Left kidney (tissue), 2 donors: ENCODE data around the gene CLSTN2. TPM values are rescaled to one million over a fixed set of nuclear protein-coding genes. Genes with fewer than 3 reads are reported as not detected.

Source experiments
- DNase-seq: peaks from one replicate; pipeline ENCODE4 v3.0.0-alpha.2; 2013
- polyA plus RNA-seq: library from polyadenylated mRNA; unstranded; fragments of 120-200 nt; gene quantifications from one replicate; pipeline ENCODE4 v1.2.1, GENCODE V29; 2013; ENCODE audit not compliant: insufficient read length

Gene CLSTN2
- polyA plus RNA-seq, 1 donor: 2.0 TPM

GRCh38 chr3:140384028-140384771, 449.2 kb downstream of the CLSTN2 start:
- DNase-seq: no peak

GRCh38 chr3:140384876-140385275, 449.9 kb downstream of the CLSTN2 start:
- DNase-seq: no peak

GRCh38 chr3:140386357-140387100, 451.5 kb downstream of the CLSTN2 start:
- peak; percentile 59 for DNase-seq

- DNase-seq: no peak
Observed at GRCh38 chr3:140387244-140387643, 452.3 kb downstream of the CLSTN2 start.

- no peak for DNase-seq
Observed at GRCh38 chr3:140388202-140388922, 453.4 kb downstream of the CLSTN2 start.

- no peak for DNase-seq
Observed at GRCh38 chr3:140391061-140391460, 456.1 kb downstream of the CLSTN2 start.

- DNase-seq: no peak
Observed at GRCh38 chr3:140394488-140395133, 459.6 kb downstream of the CLSTN2 start.

- DNase-seq: no peak
Observed at GRCh38 chr3:140395134-140396075, 460.4 kb downstream of the CLSTN2 start.

- no peak for DNase-seq
Observed at GRCh38 chr3:140396110-140396509, 461.1 kb downstream of the CLSTN2 start.

GRCh38 chr3:140397847-140398246, 462.9 kb downstream of the CLSTN2 start:
- DNase-seq: no peak

GRCh38 chr3:140398387-140398786, 463.4 kb downstream of the CLSTN2 start:
- no peak for DNase-seq

- no peak for DNase-seq
Observed at GRCh38 chr3:140399871-140400270, 464.9 kb downstream of the CLSTN2 start.

GRCh38 chr3:140403079-140403478, 468.1 kb downstream of the CLSTN2 start:
- no peak for DNase-seq

GRCh38 chr3:140403608-140404007, 468.6 kb downstream of the CLSTN2 start:
- no peak for DNase-seq

GRCh38 chr3:140406655-140407054, 471.7 kb downstream of the CLSTN2 start:
- no peak for DNase-seq

- DNase-seq: no peak
Observed at GRCh38 chr3:140408252-140408651, 473.3 kb downstream of the CLSTN2 start.

GRCh38 chr3:140416666-140417065, 481.7 kb downstream of the CLSTN2 start:
- DNase-seq: no peak

- peak; percentile 25 for DNase-seq
Observed at GRCh38 chr3:140420621-140421357, 485.8 kb downstream of the CLSTN2 start.

- no peak for DNase-seq
Observed at GRCh38 chr3:140421884-140422283, 486.9 kb downstream of the CLSTN2 start.

GRCh38 chr3:140423146-140423545, 488.2 kb downstream of the CLSTN2 start:
- DNase-seq: no peak
